Activated T-helper 1 cell treated with anti-CD3 and anti-CD28 coated beads, Interleukin-2, amount 50 U/mL, for 16 hours (primary cell): ENCODE measurements around the gene KRTAP6-1.

Experiments used
- DNase-seq, 2 donors: peaks; one replicate each; pipeline ENCODE4 v3.0.0-alpha.2; 2020; ENCODE audit warnings: low read depth in 1 of 2, low spot score in 1 of 2

KRTAP6-1 gene, protein sequence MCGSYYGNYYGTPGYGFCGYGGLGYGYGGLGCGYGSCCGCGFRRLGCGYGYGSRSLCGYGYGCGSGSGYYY

GRCh38 chr21:30613836-30614235 is at the start of gene KRTAP6-1:
Gene KRTAP6-1 (minus strand): TSS chr21:30613930. CDS start chr21:30613904, 26 bp downstream.
- DNase-seq, result no peak

DNA sequence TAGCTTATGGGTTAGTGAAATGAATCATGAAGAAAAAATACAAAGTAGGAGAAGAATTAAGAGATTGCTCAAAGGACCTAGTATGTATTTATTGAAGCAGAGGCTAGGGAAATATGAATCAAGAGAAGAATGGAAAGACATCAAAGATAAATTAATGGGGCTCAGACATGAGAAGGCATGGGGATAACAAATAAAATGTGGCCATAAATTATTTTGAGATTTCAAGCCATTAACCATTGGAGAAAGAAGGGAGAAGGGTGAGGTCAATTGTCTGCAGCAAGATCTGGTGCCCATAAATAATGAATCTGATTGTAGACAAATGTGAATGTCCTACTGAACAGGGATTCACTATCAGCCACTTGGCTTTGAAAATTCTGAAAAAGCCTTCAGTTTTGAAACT is 39.2 kb upstream of the KRTAP6-1 start:
- no peak for DNase-seq

GRCh38 chr21:30646904-30647414 is 33.2 kb upstream of the KRTAP6-1 start:
- no peak for DNase-seq

GRCh38 chr21:30642564-30642963 is 28.8 kb upstream of the KRTAP6-1 start, which contains the start of gene KRTAP20-3:
Gene KRTAP20-3 (plus strand): TSS chr21:30642864.
- no peak for DNase-seq

DNA sequence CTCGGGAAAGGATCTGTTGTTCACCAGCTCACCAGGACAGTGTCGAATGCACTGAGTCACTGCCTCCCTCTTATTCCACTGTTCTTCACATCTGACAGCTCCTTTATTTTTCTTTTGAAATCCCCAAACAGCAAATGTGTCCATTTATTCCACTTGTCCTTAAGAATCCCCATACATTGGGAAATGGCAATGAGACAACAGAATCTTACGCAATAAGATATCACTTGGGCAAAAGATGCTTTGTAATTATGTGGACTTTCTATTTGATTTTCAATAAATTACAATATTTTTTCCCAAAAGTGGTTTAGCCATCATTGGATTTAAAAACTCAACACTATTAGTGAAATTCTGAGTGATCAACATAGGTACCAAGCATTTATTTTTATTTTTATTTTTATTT is 25.0 kb upstream of the KRTAP6-1 start:
- DNase-seq, result no peak

DNA sequence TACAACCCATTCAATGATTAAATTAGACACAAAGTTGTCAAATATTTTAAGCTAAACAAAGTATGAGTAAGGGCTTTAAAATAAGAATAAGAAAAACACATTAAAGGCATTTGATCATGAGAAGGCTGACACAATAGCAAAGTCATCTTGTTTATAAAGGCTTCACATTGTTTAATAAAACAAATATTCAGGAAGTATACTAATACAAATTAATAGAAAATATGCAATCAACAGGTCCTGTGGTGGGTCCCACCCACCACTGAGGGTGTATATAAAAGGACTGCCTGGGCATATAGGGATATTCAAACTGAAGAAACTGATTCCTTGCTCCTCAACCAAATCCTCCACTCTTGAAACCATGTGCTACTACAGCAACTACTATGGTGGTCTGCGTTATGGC is 21.2 kb upstream of the KRTAP6-1 start, which contains the start of gene KRTAP20-2:
Gene KRTAP20-2, plus strand, starts transcription at position 301 of the 400 bp plus-strand sequence. Its CDS starts 58 bp downstream, at position 359.
- no peak for DNase-seq

DNA sequence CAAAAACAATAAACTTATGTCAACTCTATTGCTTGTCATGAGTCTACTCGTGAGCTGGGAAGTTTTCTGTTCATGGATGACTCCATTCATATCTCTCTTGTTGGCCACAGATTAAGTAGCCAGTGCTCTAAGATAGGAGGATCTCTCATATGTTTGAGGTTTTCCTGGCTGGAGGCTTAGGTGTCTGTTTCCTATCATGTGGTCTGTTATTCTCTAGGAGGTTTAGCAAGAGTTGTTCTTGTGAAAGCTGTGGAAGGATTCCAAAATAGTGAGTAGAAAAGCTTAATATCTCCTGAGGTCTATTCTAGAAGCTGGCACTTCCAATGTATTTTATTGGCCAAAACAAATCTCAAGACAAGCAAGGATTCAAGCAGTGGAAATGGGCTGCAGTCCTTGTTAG is 15.5 kb upstream of the KRTAP6-1 start:
- no peak for DNase-seq

GRCh38 chr21:30628109-30628508 is 14.4 kb upstream of the KRTAP6-1 start:
- DNase-seq, result no peak

- no peak for DNase-seq
Observed at GRCh38 chr21:30625449-30626165, 11.9 kb upstream of the KRTAP6-1 start.

DNA sequence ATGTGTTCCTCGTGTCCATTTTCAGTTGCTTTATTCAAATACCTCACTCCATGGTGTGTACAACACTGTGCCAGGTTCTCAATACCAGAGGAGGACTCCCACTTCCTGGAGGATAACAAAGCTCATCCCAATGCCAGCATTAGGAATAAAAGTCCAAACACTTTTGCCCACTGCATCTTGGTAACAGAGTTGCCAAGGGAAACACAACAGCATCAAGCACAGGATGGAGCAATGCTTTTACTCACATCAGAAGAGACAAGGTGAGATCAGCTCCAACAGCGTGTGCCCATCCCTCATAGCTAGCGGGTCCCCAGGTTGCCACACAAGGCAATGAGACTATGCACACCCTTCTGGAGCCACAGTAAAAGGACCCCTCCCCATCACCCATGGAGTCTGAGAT is 9.6 kb upstream of the KRTAP6-1 start:
- no peak for DNase-seq

DNA sequence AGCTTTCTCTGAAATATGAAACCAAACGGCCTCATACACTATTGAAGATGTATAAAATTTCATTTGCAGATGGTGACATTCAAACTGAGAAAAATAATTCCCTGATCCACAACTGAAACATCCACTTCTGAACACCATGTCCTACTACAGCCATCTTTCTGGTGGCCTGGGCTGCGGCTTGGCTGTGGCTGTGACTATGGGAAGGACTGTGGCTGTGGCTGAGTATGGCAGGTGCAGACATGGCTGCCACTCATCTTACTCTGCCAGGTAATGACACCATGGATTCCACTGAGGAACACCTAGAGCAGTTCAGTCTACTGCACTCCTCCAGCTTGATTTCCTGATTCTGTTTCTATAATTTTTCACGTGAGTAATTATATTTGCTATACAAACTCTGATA is 6.8 kb upstream of the KRTAP6-1 start, which contains the start of gene KRTAP20-4:
Gene KRTAP20-4, plus strand, starts transcription at position 106 of the 400 bp plus-strand sequence.
- no peak for DNase-seq

DNA sequence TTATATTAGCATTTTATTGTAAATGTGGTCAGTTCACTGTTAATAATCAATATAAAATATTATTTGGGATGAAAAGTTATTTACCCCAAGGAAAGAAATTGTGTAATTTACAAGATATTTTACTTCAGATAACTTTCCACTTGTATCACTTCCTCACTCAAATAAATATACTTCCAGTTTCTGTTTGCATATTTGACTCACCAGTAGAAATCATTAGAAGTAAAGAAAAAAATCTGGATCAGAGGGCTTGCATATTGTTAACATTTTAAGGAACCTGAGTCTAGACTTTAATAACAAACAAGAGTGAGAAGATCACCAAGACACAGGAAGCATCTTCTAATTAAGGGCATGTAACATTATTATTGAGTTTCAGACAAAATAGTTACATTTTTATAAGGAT is 6.3 kb upstream of the KRTAP6-1 start:
- no peak for DNase-seq

DNA sequence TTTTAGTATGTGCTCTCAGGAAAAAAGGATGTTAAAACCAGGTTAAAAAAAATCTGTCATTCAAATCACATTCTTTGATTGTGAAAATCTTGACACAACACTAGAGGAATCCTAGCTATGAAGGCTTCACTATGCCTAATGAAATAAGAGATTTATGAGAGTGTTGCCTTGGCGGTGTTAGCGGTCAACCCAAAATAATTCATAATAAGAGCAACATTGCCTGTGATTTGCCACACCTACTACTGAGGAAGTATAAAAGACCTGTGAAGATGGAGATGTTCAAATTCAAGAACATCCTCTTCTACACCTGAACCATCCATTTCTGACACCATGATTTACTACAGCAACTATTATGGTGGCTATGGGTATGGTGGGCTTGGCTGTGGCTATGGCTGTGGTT is 2.4 kb upstream of the KRTAP6-1 start, which contains the start of gene KRTAP20-1:
Gene KRTAP20-1, plus strand, starts transcription at position 301 of the 400 bp plus-strand sequence. Its CDS starts 30 bp downstream, at position 331.
- DNase-seq, result no peak

DNA sequence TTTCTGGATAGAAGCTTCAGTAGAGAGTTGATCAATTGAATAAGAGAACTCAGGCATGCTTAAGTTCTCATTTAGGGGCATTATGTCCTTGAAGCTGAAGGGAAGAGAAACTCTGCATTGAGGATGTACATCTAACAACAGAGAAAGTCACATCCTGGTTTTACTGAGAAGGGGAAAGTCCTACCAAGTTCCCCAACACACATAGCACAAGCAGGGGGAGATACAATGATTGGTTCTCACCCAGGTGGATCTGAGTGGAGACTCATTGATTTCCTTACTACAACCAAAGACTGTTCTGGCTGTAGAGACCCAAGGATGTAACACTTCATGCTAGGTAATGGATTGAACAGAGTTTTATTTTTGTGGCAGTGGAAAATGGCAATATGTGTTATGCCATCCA is 1.5 kb upstream of the KRTAP6-1 start:
- DNase-seq, result no peak

- DNase-seq, result no peak
Observed at GRCh38 chr21:30612132-30612531, 1.6 kb downstream of the KRTAP6-1 start.

DNA sequence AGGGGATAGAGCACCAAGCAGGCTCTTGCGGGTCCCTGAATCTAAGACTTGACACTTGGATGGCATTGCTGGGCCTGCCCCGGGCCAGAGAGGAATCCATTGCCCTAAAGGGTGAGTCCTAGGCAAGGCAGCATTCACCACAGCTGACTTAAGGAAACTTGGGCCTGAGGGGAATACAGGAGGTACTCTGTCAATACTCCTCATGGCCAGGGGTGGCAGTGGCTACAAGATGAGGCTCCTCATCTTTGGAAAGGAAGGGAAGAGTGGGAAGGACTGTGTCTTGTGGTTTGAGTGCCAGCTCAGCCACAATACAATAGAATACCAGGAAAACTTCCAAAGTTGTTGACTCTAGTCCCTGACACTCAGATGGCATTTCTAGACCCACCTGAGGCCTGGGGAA is 7.8 kb downstream of the KRTAP6-1 start:
- DNase-seq, result no peak

DNA sequence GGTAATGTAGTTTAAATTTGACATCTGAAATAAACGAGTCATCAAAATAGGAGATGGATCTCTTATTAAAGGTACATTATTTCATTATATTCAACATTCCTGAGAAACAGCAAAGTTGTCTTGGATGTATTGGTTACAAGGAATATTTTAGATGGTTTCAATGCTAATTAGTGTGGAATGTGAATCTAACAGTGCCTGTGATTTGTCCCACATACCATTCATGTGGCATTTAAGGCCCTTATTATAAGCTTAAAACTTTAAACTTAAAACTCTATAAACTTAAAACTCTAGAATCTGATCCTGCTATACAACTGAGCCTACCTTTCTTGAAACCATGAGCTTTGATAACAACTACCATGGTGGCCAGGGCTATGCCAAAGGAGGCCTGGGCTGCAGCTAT is 12.9 kb downstream of the KRTAP6-1 start, which contains the start of gene KRTAP22-1:
Gene KRTAP22-1, plus strand, starts transcription at position 301 of the 400 bp plus-strand sequence.
- no peak for DNase-seq

- DNase-seq, result no peak
Observed at GRCh38 chr21:30598802-30599201, 14.9 kb downstream of the KRTAP6-1 start, which contains the start of gene KRTAP6-2. Gene KRTAP6-2 (minus strand): TSS chr21:30598902. CDS start chr21:30598874, 28 bp downstream.

GRCh38 chr21:30592140-30592539 is 21.6 kb downstream of the KRTAP6-1 start, which contains the start of gene KRTAP6-3:
Gene KRTAP6-3 (plus strand): TSS chr21:30592440. CDS start chr21:30592446, 6 bp downstream.
- no peak for DNase-seq

- no peak for DNase-seq
Observed at GRCh38 chr21:30590297-30590696, 23.4 kb downstream of the KRTAP6-1 start, which contains the start of gene KRTAP22-2. Gene KRTAP22-2 (minus strand): TSS chr21:30590397.

- DNase-seq, result no peak
Observed at GRCh38 chr21:30582870-30583269, 30.9 kb downstream of the KRTAP6-1 start.

- no peak for DNase-seq
Observed at GRCh38 chr21:30580132-30580531, 33.6 kb downstream of the KRTAP6-1 start.
